GM21717 (cell line): ENCODE data around the gene GK.
"Not testable (repeated sequence)": the region's sequence is repeated elsewhere in the genome, so short reads cannot be mapped to it uniquely, and the experiment has no call there.

Experiments
- ATAC-seq: cut with Tn5 transposase; IDR thresholded peaks from one replicate; pipeline ENCODE4 v1.9.1; 2021; ENCODE audit warnings: mild to moderate bottlenecking, moderate library complexity; ENCODE audit not compliant: unreplicated experiment

GK gene

GRCh38 chrX:30652527-30653414, 452 bp upstream of the GK start:
- ATAC-seq: peak; percentile 88

DNA sequence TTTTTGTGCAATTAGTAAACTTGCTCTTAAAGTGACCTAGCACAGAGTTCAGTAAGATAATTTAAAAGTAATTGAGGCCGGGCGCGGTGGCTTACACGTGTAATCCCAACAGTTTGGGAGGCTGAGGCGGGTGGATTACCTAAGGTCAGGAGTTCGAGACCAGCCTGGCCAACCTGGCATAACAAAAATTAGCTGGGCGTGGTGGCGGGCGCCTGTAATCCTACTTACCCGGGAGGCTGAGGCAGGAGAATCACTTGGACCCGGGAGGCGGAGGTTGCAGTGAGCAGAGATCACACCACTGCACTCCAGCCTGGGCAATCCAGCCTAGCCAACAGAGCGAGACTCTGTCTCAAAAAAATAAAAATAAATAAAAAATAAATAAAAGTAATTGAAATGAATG, 1.2 kb downstream of the GK start:
- not testable (repeated sequence) for ATAC-seq

DNA sequence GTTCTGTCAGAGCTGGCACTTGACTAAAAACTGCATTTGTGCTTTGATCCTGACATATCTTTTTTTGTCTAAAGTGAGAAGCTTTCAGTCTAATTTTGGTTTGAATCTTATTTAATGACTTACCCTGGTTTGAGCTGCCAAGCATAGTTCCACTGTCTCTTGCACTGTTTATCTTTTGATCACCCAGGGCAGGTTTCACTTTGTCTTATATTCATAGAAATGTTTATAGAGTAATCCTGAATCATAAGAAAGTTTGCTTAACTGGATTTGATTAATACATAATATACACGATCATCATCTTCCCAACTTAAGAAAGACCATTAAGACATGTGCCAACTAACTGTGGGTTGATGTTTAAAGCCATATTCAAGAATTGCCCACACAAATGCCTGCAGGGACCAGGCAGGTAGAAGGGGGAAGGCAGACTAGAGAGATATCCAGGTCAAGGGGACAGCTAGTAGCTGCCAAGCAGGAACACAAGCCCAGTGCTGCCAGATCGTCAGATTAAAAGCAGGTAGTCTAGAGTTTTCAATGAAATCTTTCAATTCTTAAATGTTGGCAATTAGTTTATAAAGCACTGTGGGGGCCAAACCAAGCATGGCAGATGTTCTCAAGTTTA, 1.9 kb downstream of the GK start:
- no peak for ATAC-seq

- no peak for ATAC-seq
Measured at GRCh38 chrX:30655991-30656390, 2.8 kb downstream of the GK start.

- ATAC-seq: no peak
Measured at GRCh38 chrX:30657196-30658161, 4.3 kb downstream of the GK start.

- no peak for ATAC-seq
Measured at GRCh38 chrX:30659421-30659820, 6.2 kb downstream of the GK start.

- no peak for ATAC-seq
Measured at GRCh38 chrX:30661228-30661627, 8.0 kb downstream of the GK start.

GRCh38 chrX:30663322-30663721, 10.1 kb downstream of the GK start:
- ATAC-seq: no peak

GRCh38 chrX:30665471-30665870, 12.2 kb downstream of the GK start:
- no peak for ATAC-seq

DNA sequence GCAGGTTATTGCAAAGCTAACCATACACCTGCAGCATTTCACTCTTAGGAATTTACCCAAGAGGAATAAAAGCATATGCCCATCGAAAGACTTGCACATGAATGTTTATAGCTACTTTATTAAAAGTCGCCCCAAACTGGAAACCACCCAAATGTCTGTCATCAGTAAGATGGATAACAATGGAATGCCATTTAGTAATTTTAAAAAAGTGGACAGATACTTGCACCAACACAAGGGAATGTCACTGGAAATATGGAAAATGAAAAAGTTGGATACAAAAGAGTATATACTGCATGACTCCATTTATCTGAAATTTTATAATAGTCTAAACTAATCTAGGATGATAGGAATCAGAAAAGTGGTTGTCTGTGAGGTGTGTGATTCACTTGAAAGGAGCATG, 12.9 kb downstream of the GK start:
- ATAC-seq: no peak

GRCh38 chrX:30668581-30668980, 15.4 kb downstream of the GK start:
- ATAC-seq: no peak

DNA sequence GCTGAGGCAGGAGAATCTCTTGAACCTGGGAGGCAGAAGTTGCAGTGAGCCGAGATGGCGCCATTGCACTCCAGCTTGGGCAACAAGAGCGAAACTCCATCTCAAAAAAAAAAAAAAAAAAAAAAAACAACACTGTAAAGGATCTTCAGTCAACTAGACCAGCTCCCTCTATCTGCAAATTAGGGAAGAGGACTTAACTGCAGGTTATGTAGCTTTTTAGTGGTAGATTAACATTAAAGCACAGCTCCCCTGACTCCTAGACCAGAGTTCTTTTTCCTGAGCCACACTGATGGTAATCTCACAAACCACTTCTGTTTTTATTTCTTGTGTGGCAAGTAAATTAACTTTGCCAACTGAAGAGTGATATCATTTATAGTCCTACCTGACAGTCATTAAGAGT, 18.0 kb downstream of the GK start:
- not testable (repeated sequence) for ATAC-seq

DNA sequence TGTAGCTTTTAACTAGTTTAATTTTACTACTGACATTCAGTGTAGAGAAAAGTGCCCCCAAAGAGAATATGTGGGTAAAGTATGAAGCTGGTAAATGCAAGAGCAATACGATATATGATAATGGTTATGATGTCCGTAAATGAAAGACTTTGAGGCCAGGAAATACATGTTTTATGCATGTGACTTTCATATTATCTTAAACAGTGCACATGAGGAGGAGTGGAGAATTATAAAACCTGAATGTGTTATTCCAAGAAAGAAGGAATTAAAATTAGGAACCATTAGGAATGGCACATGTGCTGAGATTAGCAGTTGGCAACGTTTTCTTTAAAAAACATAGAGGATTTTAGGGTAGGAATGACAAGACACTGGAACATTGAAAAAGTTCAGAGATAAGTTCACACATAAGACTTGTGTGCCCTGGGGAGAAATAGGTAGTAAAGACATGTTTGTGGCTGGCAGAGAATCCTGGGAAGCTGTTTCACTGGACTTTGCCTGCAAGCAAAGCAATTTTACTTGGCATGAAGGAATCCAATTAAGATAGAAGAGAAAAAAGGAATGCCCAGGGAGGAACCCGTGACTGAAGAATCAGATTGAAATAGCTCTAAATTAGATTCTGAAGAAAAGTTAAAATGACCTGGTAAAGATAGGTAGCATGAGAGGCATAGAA, 20.0 kb downstream of the GK start:
- no peak for ATAC-seq

- no peak for ATAC-seq
Measured at GRCh38 chrX:30673884-30674598, 20.8 kb downstream of the GK start.

- no peak for ATAC-seq
Measured at GRCh38 chrX:30674799-30675198, 21.6 kb downstream of the GK start.

GRCh38 chrX:30679369-30679768, 26.1 kb downstream of the GK start:
- ATAC-seq: no peak

- no peak for ATAC-seq
Measured at GRCh38 chrX:30680618-30681017, 27.4 kb downstream of the GK start.

GRCh38 chrX:30688641-30689040, 35.4 kb downstream of the GK start:
- no peak for ATAC-seq

DNA sequence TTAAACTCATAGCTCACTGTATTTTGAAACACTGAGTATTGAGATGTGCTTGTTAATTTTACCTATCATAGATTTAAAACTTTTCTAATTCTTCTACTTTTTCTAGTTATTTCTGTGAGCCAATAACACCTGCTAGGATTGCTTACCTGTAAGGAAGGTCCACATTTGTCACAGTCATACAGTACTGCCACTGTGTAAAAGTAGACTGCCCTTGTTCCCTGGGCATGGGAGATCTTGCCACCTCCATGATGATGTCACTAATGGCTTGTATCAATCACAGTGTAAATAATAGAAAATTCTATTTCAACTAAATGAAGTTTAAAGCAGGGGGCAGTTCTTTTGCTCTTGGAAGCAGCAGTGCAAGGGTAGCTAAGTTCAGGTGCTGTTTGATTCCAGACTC, 35.9 kb downstream of the GK start:
- ATAC-seq: no peak

- ATAC-seq: no peak
Measured at GRCh38 chrX:30690330-30690729, 37.1 kb downstream of the GK start.
